Cardiac muscle cell (in vitro differentiated cells and primary cell): Measurements from ENCODE around the gene MDM1. TPM values are rescaled to one million over a fixed set of nuclear protein-coding genes. Genes with fewer than 3 reads are reported as not detected.

Source experiments
- DNase-seq, 2 donors: peaks; one replicate each; pipeline versions ENCODE4 v3.0.0 to v3.0.0-alpha.2; 2010 to 2017; ENCODE audit warnings: low read depth in 1 of 2, low spot score in 1 of 2
- H3K27ac ChIP-seq: fragments of 200-600 bp; sonication (generic); 2 replicates; pipeline ENCODE4 v1.5.1; 2016
- H3K27me3 ChIP-seq: fragments of 200-600 bp; sonication (generic); 2 replicates; pipeline ENCODE4 v1.6.0; 2016; ENCODE audit warnings: control low read depth
- H3K36me3 ChIP-seq: fragments of 200-600 bp; sonication (generic); 2 replicates; pipeline ENCODE4 v1.5.1; 2016; ENCODE audit warnings: control low read depth
- H3K4me1 ChIP-seq: fragments of 200-600 bp; sonication (generic); 2 replicates; pipeline ENCODE4 v1.8.1; 2017; ENCODE audit warnings: low read depth, mild to moderate bottlenecking, mixed run types
- H3K4me3 ChIP-seq: fragments of 200-600 bp; sonication (generic); 2 replicates; pipeline ENCODE4 v1.5.1; 2016; ENCODE audit warnings: mild to moderate bottlenecking
- H3K9me3 ChIP-seq: fragments of 200-600 bp; sonication (generic); 2 replicates; pipeline ENCODE4 v1.5.1; 2017; ENCODE audit warnings: low read depth, mild to moderate bottlenecking, control low read depth
- polyA plus RNA-seq: library from polyadenylated mRNA; unstranded; fragments of >200 nt; fragmentation: Nextera tagmentation; extraction: Ambion mirVana; gene quantifications from 2 replicates; pipeline ENCODE4 v1.2.1, GENCODE V29; 2016
- total RNA-seq: library from RNA; depleted of rRNA; stranded (reverse); fragments of >200 nt; gene quantifications from 2 replicates; pipeline ENCODE4 v1.2.3, GENCODE V29; 2016
- TF ChIP-seq, protein P1 (sequence below): IDR thresholded peaks from 2 replicates; pipeline ENCODE4 v1.5.1; 2012; ENCODE audit warnings: low read depth, mild to moderate bottlenecking, low read length

The MDM1 gene
- total and polyA plus RNA-seq, 2 experiments from 2014 or later = 13.4 to 23.9 TPM

DNA sequence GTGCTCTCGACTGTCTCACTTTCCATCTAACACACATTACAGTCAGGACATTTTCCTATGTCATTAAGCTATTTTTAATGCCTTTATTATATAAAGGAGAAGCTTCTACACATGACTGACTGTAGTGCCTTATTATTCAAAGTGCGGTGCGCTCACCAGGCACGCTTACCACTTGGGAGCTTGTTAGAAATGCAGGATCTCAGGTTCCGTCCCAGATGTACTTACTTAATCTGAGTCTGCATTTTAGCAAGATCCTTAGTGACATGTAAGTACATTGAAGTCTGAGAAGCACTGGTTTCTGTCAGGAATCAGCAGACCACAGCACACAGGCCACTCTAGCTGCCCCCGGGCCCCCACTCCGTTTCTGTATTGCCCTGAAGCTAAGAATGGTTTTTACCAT lies 44.7 kb upstream of the MDM1 start:
- Histone ChIP-seq H3K36me3 (no peaks in the 10 kb centered on the region), H3K4me3 (no peak overlapping the region), H3K27ac (peak overlapping the region; percentile 49), H3K9me3 (no peaks in the 10 kb centered on the region), H3K27me3 (no peaks in the 10 kb centered on the region), H3K4me1 (peaks cover 30% of the 10 kb centered on the region)
- DNase-seq = peak in 1 of 2 donors; percentile 62
- TF ChIP-seq, protein P1, sequence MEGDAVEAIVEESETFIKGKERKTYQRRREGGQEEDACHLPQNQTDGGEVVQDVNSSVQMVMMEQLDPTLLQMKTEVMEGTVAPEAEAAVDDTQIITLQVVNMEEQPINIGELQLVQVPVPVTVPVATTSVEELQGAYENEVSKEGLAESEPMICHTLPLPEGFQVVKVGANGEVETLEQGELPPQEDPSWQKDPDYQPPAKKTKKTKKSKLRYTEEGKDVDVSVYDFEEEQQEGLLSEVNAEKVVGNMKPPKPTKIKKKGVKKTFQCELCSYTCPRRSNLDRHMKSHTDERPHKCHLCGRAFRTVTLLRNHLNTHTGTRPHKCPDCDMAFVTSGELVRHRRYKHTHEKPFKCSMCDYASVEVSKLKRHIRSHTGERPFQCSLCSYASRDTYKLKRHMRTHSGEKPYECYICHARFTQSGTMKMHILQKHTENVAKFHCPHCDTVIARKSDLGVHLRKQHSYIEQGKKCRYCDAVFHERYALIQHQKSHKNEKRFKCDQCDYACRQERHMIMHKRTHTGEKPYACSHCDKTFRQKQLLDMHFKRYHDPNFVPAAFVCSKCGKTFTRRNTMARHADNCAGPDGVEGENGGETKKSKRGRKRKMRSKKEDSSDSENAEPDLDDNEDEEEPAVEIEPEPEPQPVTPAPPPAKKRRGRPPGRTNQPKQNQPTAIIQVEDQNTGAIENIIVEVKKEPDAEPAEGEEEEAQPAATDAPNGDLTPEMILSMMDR = no peak

DNA sequence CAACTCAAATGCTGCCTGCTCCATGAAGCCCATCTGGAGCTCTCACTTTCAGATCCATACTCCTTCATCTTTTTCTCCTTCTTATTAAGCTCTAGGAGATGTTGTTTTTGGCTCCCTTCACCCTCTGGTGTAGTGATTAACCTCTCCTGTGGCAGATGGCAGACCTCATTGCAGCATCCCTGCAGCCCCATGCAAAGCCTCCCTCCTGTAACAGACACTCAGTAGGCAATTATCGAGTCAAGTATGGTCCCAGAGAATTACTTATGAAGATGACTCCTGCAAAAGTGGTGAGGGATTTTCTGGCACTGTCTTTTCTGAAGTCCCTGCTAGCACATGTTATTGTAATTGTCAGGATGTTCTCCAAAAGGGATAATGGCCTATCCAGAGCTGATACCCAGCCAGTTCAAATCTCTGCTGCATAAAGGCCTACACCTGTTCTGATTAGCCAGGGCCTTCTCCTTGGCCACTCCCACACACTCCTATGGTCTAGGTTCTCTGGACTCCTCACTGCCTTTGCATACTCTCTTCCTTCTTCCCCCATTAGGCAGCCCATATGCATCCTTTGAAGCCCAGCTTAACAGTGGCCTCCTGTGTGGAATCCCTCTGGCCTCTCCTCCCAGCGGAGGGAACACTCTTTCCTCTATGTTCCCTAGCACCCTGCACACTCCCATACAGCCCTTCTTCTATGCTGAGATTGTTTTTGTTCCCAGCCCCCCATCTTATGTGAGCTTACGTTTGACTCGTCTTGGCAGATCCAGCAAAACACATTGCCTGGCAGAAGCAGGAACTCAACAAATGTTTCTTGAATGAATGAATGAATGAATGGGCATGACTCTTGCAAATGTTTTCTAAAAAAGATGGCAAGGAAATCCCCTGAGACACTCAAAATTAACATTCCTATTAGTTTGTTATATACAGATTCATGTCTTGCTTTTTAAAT lies 43.9 kb upstream of the MDM1 start:
- Histone ChIP-seq H3K4me3 (no peak overlapping the region), H3K27ac (peak overlapping the region; percentile 49), H3K9me3 (no peaks in the 10 kb centered on the region), H3K27me3 (no peaks in the 10 kb centered on the region), H3K4me1 (peaks cover 24% of the 10 kb centered on the region), H3K36me3 (no peaks in the 10 kb centered on the region)
- TF ChIP-seq, protein P1 = no peak
- peak in 1 of 2 donors; percentile 19 for DNase-seq

DNA sequence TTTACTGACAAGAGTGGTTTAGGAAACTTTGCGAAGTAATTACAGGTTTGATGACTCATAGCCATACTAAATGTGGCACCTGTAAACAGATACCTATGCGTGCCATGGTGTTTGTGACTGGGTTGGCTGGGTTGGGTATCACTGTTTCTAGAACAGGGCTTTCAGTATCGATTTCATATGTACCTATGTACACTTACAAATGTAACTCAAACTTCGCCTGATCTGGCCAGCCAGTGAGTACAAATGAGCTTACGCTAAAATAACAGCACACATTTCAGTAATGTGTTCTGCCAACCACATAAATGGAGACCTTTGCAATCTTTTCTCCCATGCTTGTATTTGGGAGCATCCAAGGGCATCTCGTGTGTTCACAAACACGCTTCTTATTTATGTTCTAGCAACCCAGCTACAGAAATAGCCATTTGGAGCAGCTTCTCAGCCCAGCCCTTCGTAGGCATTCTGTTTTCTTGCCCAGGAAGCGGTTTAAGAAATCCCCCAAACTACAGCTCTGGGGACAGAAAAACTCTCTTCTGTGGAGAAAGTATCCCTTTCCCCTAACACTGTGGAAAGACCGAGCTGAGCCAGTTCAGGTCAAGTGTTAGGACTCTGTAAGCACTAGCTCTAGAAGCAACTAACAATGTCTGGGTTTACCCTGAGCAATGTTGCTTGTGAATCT lies 42.3 kb upstream of the MDM1 start:
- no peak for DNase-seq

DNA sequence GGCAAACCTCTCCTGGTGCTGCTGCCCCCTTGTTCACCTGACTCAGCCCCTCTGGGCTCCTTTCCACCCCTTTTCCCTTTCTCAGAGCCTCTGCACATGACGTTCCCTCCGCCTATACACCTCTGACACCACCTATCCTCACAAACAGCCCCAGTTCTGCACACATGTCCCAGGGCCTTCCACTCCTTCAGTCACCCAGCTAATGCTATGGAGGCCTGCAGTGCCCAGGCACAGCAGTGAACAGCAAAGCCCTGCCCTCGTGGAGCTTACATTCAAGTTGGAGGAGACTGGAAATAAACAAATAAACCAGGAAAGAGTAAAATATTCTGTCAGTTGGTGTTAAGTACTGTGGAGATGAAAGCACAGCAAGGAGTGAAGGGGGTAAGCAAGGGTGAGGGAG lies 38.5 kb upstream of the MDM1 start:
- TF ChIP-seq, protein P1 = no peak
- H3K4me3 ChIP-seq = no peak overlapping the region
- H3K27me3 ChIP-seq = no peaks in the 10 kb centered on the region
- H3K36me3 ChIP-seq = no peaks in the 10 kb centered on the region
- no peak for DNase-seq
- no peaks in the 10 kb centered on the region for H3K9me3 ChIP-seq
- no peak overlapping the region for H3K27ac ChIP-seq
- H3K4me1 ChIP-seq = peaks cover 4% of the 10 kb centered on the region

More for the DNA sequence above, 42.3 kb upstream of the MDM1 start:
- no peaks in the 10 kb centered on the region for H3K36me3 ChIP-seq
- no peak overlapping the region for H3K27ac ChIP-seq
- H3K4me1 ChIP-seq = peaks cover 23% of the 10 kb centered on the region
- TF ChIP-seq, protein P1 = no peak
- no peak overlapping the region for H3K4me3 ChIP-seq
- H3K9me3 ChIP-seq = no peaks in the 10 kb centered on the region
- no peaks in the 10 kb centered on the region for H3K27me3 ChIP-seq

DNA sequence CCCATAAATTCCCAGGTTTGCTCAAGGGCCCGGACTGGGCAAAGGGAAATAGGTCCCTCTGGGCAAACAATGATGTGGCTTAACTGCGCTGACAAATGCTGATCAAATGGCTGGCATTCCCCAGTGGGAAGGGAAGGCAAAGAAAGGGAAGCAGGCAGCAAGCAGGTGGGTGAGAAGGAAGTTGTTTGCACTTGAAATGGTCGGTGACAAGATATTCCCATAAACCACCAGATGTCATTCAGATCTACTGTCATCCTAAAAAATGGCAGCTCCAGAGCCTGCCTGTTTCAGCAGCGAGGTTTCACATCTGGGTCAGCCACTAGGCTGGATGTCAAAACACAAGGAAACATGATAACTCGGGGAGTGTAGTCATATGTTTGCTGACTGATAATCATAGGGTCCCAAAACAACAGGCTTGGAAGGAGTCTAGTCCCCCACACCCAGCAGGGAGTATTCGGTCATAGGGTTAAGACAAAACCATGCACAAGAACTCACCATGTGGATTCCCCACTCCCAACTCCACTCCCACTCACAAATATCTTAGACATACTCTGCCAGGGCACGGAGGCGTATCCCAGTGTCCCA lies 37.9 kb upstream of the MDM1 start:
- Histone ChIP-seq H3K4me1 (peaks cover 8% of the 10 kb centered on the region), H3K36me3 (no peaks in the 10 kb centered on the region), H3K27me3 (no peaks in the 10 kb centered on the region), H3K27ac (no peak overlapping the region), H3K9me3 (no peaks in the 10 kb centered on the region), H3K4me3 (no peak overlapping the region)
- TF ChIP-seq, protein P1 = no peak
- DNase-seq = no peak
